EL (cell line): ENCODE results near the gene SND1.
"Not testable (repeated sequence)": the region's sequence is repeated elsewhere in the genome, so short reads cannot be mapped to it uniquely, and the experiment has no call there.

Experiments used
- DNase-seq: peaks from one replicate; pipeline ENCODE4 v3.0.0-alpha.2; 2016

SND1 gene

GRCh38 chr7:128091106-128091505, 439.1 kb downstream of the SND1 start:
- DNase-seq: no peak

- no peak for DNase-seq
Measured at GRCh38 chr7:128092221-128092620, 440.2 kb downstream of the SND1 start.

GRCh38 chr7:128093614-128094570, 441.9 kb downstream of the SND1 start:
- DNase-seq: no peak

GRCh38 chr7:128094686-128095085, 442.7 kb downstream of the SND1 start:
- no peak for DNase-seq

GRCh38 chr7:128097211-128097731, 445.3 kb downstream of the SND1 start:
- no peak for DNase-seq

GRCh38 chr7:128098629-128099028, 446.6 kb downstream of the SND1 start:
- DNase-seq: no peak

GRCh38 chr7:128099204-128099671, 447.2 kb downstream of the SND1 start:
- no peak for DNase-seq

- no peak for DNase-seq
Measured at GRCh38 chr7:128100225-128100948, 448.4 kb downstream of the SND1 start.

GRCh38 chr7:128100949-128101713, 449.1 kb downstream of the SND1 start:
- no peak for DNase-seq

- no peak for DNase-seq
Measured at GRCh38 chr7:128102490-128103291, 450.7 kb downstream of the SND1 start.

- no peak for DNase-seq
Measured at GRCh38 chr7:128103498-128104107, 451.6 kb downstream of the SND1 start.

- no peak for DNase-seq
Measured at GRCh38 chr7:128104108-128104742, 452.2 kb downstream of the SND1 start.

GRCh38 chr7:128105228-128106022, 453.4 kb downstream of the SND1 start:
- no peak for DNase-seq

GRCh38 chr7:128106821-128107220, 454.8 kb downstream of the SND1 start:
- DNase-seq: no peak

GRCh38 chr7:128107516-128107915, 455.5 kb downstream of the SND1 start:
- not testable (repeated sequence) for DNase-seq

GRCh38 chr7:128108129-128108528, 456.1 kb downstream of the SND1 start:
- no peak for DNase-seq

GRCh38 chr7:128108641-128109423, 456.8 kb downstream of the SND1 start:
- DNase-seq: no peak

GRCh38 chr7:128109424-128109969, 457.5 kb downstream of the SND1 start:
- not testable (repeated sequence) for DNase-seq
